Measurements from ENCODE around the gene SAMD1. TPM values are rescaled to one million over a fixed set of nuclear protein-coding genes. Genes with fewer than 3 reads are reported as not detected.

The SAMD1 gene
- total and polyA plus RNA-seq, 9 of the 15 experiments (the other 6 are each of a cell fraction or from before 2014, with no cell fraction given) = 2.9 to 96.0 (median 43.5) TPM

- TF ChIP-seq NCOA2 (IDR thresholded peaks at IDR 0.05; ENCODE audit: partially characterized antibody in 2 of 2) (no peak), ZBTB26 (CRISPR knock-in tag; IDR thresholded peaks at IDR 0.05) (no peak), SMAD4 (CRISPR knock-in tag; conservative IDR thresholded peaks at IDR 0.05) (peak; percentile 89), ZBTB5 (IDR thresholded peaks at IDR 0.05) (no peak), HDAC8 (tag; IDR thresholded peaks at IDR 0.05) (no peak), MXI1 (IDR thresholded peaks at IDR 0.05; ENCODE audit: low read depth, low read length) (no peak), KLF1 (tag; IDR thresholded peaks at IDR 0.05) (no peak), ZNF263 (CRISPR knock-in tag; IDR thresholded peaks at IDR 0.05; ENCODE audit: borderline replicate concordance) (peak; percentile 83), XRCC4 (IDR thresholded peaks at IDR 0.05; ENCODE audit: extremely low read depth, insufficient read depth, insufficient read length) (no peak), TCFL5 (CRISPR knock-in tag; conservative IDR thresholded peaks at IDR 0.05) (no peak), GATAD2A (IDR thresholded peaks at IDR 0.05) (no peak), TEAD2 (tag; IDR thresholded peaks at IDR 0.05) (no peak), TFE3 (CRISPR knock-in tag; IDR thresholded peaks at IDR 0.05) (no peak), HNRNPLL (IDR thresholded peaks at IDR 0.05; ENCODE audit: low read depth, low read length, poor library complexity, severe bottlenecking) (peak; percentile 87), RBM34 (IDR thresholded peaks at IDR 0.05; ENCODE audit: borderline replicate concordance, insufficient read depth, low read length) (no peak), ZBTB2 (IDR thresholded peaks at IDR 0.05) (0 out of 2 replicates have a peak, but pooled peaks have one; percentile 4), YBX1 (IDR thresholded peaks at IDR 0.05) (no peak), CTBP1 (IDR thresholded peaks at IDR 0.05; ENCODE audit: borderline replicate concordance) (peak; percentile 94), GATAD2B (IDR thresholded peaks at IDR 0.05; ENCODE audit: borderline replicate concordance) (peak; percentile 68), MTF1 (CRISPR knock-in tag; IDR thresholded peaks at IDR 0.05; ENCODE audit: borderline replicate concordance) (no peak), RB1 (IDR thresholded peaks at IDR 0.05; ENCODE audit: low read depth) (peak; percentile 54; the same call in 1 of the 2 replicates)
Observed at GRCh38 chr19:14089662-14090508, 666 bp downstream of the SAMD1 start (continued).
